Kidney epithelial cell (primary cell): ENCODE data around the gene TARP.

Source experiments
- DNase-seq: peaks from one replicate; pipeline ENCODE4 v3.0.0-alpha.2; 2010; ENCODE audit warnings: low read depth
- H3K27me3 ChIP-seq: 2 replicates; pipeline ENCODE4 v1.6.0; 2011; ENCODE audit warnings: low read length; ENCODE audit not compliant: control insufficient read depth, insufficient read depth
- H3K36me3 ChIP-seq: 2 replicates; pipeline ENCODE4 v1.5.1; 2011; ENCODE audit warnings: low read length; ENCODE audit not compliant: control insufficient read depth, insufficient read depth
- H3K4me3 ChIP-seq: 2 replicates; pipeline ENCODE4 v1.5.1; 2011; ENCODE audit warnings: low read depth, mild to moderate bottlenecking, control low read depth, low read length
- CTCF ChIP-seq: IDR thresholded peaks from 2 replicates; pipeline ENCODE4 v1.5.1; 2011; ENCODE audit warnings: mild to moderate bottlenecking, moderate library complexity, low read length, control low read depth, inconsistent platforms; ENCODE audit not compliant: insufficient read depth, poor library complexity, severe bottlenecking

Gene TARP

GRCh38 chr7:38312821-38313220 lies 39.4 kb upstream of the TARP start:
- DNase-seq, result no peak
- Histone ChIP-seq H3K4me3 (no peak overlapping the region), H3K36me3 (no peaks in the 10 kb centered on the region), H3K27me3 (no peaks in the 10 kb centered on the region)
- no peak for TF ChIP-seq CTCF

GRCh38 chr7:38311329-38311937 lies 38.0 kb upstream of the TARP start:
- no peak for DNase-seq
- no peak for TF ChIP-seq CTCF
- Histone ChIP-seq H3K27me3 (no peaks in the 10 kb centered on the region), H3K4me3 (peak overlapping the region; percentile 35), H3K36me3 (no peaks in the 10 kb centered on the region)

GRCh38 chr7:38310591-38311101 lies 37.2 kb upstream of the TARP start:
- Histone ChIP-seq H3K36me3 (no peaks in the 10 kb centered on the region), H3K27me3 (no peaks in the 10 kb centered on the region), H3K4me3 (peak overlapping the region; percentile 35)
- no peak for DNase-seq
- no peak for TF ChIP-seq CTCF

DNA sequence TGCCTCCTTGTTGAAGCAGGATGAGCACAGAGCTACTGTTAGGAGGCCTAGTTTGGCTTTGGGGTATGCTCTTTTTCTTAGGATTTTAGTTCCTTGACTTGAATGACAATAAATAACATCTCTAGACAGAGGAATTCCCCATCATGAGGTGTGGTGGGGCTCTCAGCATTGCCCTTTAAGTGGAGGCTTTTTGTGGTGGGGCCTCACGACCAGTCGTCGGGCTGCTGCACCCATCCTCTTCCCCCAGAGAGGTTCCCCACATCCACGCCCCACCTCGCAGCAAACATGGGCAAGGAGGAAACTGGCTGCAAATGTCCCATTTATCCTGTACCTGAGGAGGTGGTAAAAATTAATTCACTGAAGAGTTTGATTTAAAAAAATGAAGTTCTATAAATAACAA lies 36.1 kb upstream of the TARP start:
- no peak for TF ChIP-seq CTCF

GRCh38 chr7:38308140-38308539 lies 34.7 kb upstream of the TARP start:
- no peaks in the 10 kb centered on the region for H3K27me3 ChIP-seq
- no peak overlapping the region for H3K4me3 ChIP-seq
- H3K36me3 ChIP-seq, result no peaks in the 10 kb centered on the region
- DNase-seq, result no peak
- no peak for TF ChIP-seq CTCF

More for the DNA sequence above, 36.1 kb upstream of the TARP start:
- H3K27me3 ChIP-seq, result no peaks in the 10 kb centered on the region
- DNase-seq, result no peak
- no peaks in the 10 kb centered on the region for H3K36me3 ChIP-seq
- H3K4me3 ChIP-seq, result no peak overlapping the region

DNA sequence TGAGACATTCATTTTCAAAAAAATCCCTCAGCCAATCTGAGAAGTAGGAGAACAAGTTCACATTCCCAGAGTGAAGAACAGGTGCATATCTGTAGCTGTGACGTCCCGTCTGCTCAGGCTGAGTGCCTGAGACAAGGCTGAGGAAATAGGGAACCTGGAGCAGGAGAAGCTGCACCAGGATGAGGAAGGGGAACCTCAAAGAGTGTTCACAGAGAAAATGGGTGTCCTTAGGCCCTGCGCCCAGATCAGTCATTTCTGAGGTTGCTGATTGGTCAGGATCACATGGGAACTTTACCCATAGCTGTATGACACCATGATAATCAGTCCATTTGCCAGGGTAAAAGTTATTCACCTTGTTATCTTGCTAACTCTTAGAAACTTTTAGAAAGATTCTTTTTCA lies 34.2 kb upstream of the TARP start:
- no peak for TF ChIP-seq CTCF
- Histone ChIP-seq H3K4me3 (no peak overlapping the region), H3K36me3 (no peaks in the 10 kb centered on the region), H3K27me3 (no peaks in the 10 kb centered on the region)
- DNase-seq, result no peak
